Activated T-helper 1 cell treated with anti-CD3 and anti-CD28 coated beads, Interleukin-12 subunit alpha, Interleukin-12 subunit beta, Interleukin-2, Interleukin-4 antibody, amounts not matched to agents 30 ng/mL and 10 ng/mL and 1 ng/mL, durations not matched to agents 14 hours and 24 hours and 36 hours (primary cell): ENCODE data around the gene SPINT1. TPM values are rescaled to one million over a fixed set of nuclear protein-coding genes. Genes with fewer than 3 reads are reported as not detected.

Experiments used
- DNase-seq: peaks from one replicate; pipeline ENCODE4 v3.0.0; 2021; ENCODE audit warnings: low spot score
- H3K27ac Mint-ChIP-seq: one replicate; pipeline ENCODE4 v1.8.0; 2021; ENCODE audit warnings: mild to moderate bottlenecking, mixed read lengths
- H3K27me3 Mint-ChIP-seq: one replicate; pipeline ENCODE4 v1.8.0; 2022; ENCODE audit warnings: mild to moderate bottlenecking, moderate library complexity, mixed read lengths; ENCODE audit not compliant: insufficient read depth
- H3K36me3 Mint-ChIP-seq: one replicate; pipeline ENCODE4 v1.8.0; 2021; ENCODE audit warnings: low read depth, mixed read lengths
- H3K4me1 Mint-ChIP-seq: one replicate; pipeline ENCODE4 v1.8.0; 2021; ENCODE audit warnings: low read depth, mixed read lengths
- H3K4me3 Mint-ChIP-seq: one replicate; pipeline ENCODE4 v1.8.0; 2021; ENCODE audit warnings: mild to moderate bottlenecking, moderate library complexity, mixed read lengths
- H3K9me3 Mint-ChIP-seq: one replicate; pipeline ENCODE4 v1.8.0; 2021; ENCODE audit warnings: mixed read lengths
- intact Hi-C: fragments of 100-400 bp; cut with micrococcal nuclease; formaldehyde crosslinking; loops from one replicate; pipeline ENCODE4 v1.15.1; 2024
- total RNA-seq: library from RNA; stranded (reverse); gene quantifications from 2 replicates; pipeline ENCODE4 v1.2.3, GENCODE V29; 2022

The SPINT1 gene, protein sequence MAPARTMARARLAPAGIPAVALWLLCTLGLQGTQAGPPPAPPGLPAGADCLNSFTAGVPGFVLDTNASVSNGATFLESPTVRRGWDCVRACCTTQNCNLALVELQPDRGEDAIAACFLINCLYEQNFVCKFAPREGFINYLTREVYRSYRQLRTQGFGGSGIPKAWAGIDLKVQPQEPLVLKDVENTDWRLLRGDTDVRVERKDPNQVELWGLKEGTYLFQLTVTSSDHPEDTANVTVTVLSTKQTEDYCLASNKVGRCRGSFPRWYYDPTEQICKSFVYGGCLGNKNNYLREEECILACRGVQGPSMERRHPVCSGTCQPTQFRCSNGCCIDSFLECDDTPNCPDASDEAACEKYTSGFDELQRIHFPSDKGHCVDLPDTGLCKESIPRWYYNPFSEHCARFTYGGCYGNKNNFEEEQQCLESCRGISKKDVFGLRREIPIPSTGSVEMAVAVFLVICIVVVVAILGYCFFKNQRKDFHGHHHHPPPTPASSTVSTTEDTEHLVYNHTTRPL
- 11.0 and 12.4 TPM in 2 replicates for total RNA-seq

- Mint-ChIP-seq H3K27ac (peak within 1 kb of the TSS; percentile 75), H3K9me3 (no peaks in the 10 kb centered on the region), H3K4me3 (peak within 1 kb of the TSS; percentile 87), H3K27me3 (peaks cover 15% of the 10 kb centered on the region), H3K4me1 (peaks cover 33% of the 10 kb centered on the region), H3K36me3 (peaks cover 3% of the 10 kb centered on the region)
- intact Hi-C loops, result loop anchor here (1.0 to 5.0 kb wide), 3 partner anchors 37 to 438 kb away; partner anchors contain the start of genes DNAJC17, VPS18 and ZFYVE19
- peak; percentile 27 for DNase-seq
Measured at GRCh38 chr15:40843885-40844695, at the start of gene SPINT1. Gene SPINT1 (plus strand): TSS chr15:40844048. CDS start chr15:40844555, 507 bp downstream.

GRCh38 chr15:40796041-40796440 lies 47.8 kb upstream of the SPINT1 start:
- no peak overlapping the region for H3K4me3 Mint-ChIP-seq
- DNase-seq, result no peak
- peaks cover 17% of the 10 kb centered on the region for H3K36me3 Mint-ChIP-seq
- H3K27me3 Mint-ChIP-seq, result no peaks in the 10 kb centered on the region
- intact Hi-C loops, result no loop called here
- no peak overlapping the region for H3K27ac Mint-ChIP-seq
- H3K9me3 Mint-ChIP-seq, result no peaks in the 10 kb centered on the region
- H3K4me1 Mint-ChIP-seq, result peaks cover 24% of the 10 kb centered on the region

- Mint-ChIP-seq H3K4me1 (peaks cover 24% of the 10 kb centered on the region), H3K27ac (no peak overlapping the region)
- intact Hi-C loops, result no loop called here
Measured at GRCh38 chr15:40796512-40796911, 47.3 kb upstream of the SPINT1 start.

GRCh38 chr15:40799523-40799922 lies 44.3 kb upstream of the SPINT1 start:
- Mint-ChIP-seq H3K36me3 (peaks cover 18% of the 10 kb centered on the region), H3K9me3 (no peaks in the 10 kb centered on the region), H3K4me1 (peaks cover 16% of the 10 kb centered on the region), H3K27ac (peak overlapping the region; percentile 48), H3K27me3 (no peaks in the 10 kb centered on the region), H3K4me3 (no peak overlapping the region)
- intact Hi-C loops, result no loop called here
- no peak for DNase-seq

More at GRCh38 chr15:40796512-40796911, 47.3 kb upstream of the SPINT1 start:
- Mint-ChIP-seq H3K27me3 (no peaks in the 10 kb centered on the region), H3K9me3 (no peaks in the 10 kb centered on the region), H3K36me3 (peaks cover 20% of the 10 kb centered on the region), H3K4me3 (no peak overlapping the region)
- no peak for DNase-seq

GRCh38 chr15:40803076-40803475 lies 40.8 kb upstream of the SPINT1 start:
- H3K4me3 Mint-ChIP-seq, result no peak overlapping the region
- intact Hi-C loops, result no loop called here
- H3K9me3 Mint-ChIP-seq, result no peaks in the 10 kb centered on the region
- peaks cover 16% of the 10 kb centered on the region for H3K36me3 Mint-ChIP-seq
- H3K27me3 Mint-ChIP-seq, result no peaks in the 10 kb centered on the region
- DNase-seq, result no peak
- no peak overlapping the region for H3K27ac Mint-ChIP-seq
- H3K4me1 Mint-ChIP-seq, result peaks cover 21% of the 10 kb centered on the region

GRCh38 chr15:40803688-40804087 lies 40.2 kb upstream of the SPINT1 start:
- Mint-ChIP-seq H3K4me1 (peaks cover 23% of the 10 kb centered on the region), H3K9me3 (no peaks in the 10 kb centered on the region), H3K36me3 (peaks cover 13% of the 10 kb centered on the region), H3K27me3 (no peaks in the 10 kb centered on the region), H3K27ac (no peak overlapping the region), H3K4me3 (no peak overlapping the region)
- DNase-seq, result no peak
- intact Hi-C loops, result no loop called here

DNA sequence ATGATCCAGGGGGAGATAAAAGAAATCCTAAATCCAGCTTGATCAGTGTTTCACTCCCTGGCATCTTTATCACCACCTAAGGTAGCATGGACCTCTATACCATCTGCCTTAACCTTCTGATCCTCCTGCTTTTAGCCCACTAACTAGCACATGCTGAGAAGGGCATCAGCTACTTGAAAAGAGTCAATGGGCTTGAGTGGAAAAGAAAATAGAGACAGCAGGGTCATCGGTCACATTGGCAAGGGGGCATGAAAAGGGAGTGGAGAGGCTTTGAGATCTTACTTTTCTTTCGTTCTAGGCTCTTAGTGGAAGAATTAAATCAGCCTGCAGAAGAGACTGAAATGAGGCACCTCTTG lies 37.2 kb upstream of the SPINT1 start:
- H3K9me3 Mint-ChIP-seq, result no peaks in the 10 kb centered on the region
- peak overlapping the region; percentile 100 for H3K27ac Mint-ChIP-seq
- H3K36me3 Mint-ChIP-seq, result peaks cover 18% of the 10 kb centered on the region
- H3K4me1 Mint-ChIP-seq, result peaks cover 17% of the 10 kb centered on the region
- H3K4me3 Mint-ChIP-seq, result peak overlapping the region; percentile 93
- H3K27me3 Mint-ChIP-seq, result no peaks in the 10 kb centered on the region
- no peak for DNase-seq
- intact Hi-C loops, result loop anchor here (1.0 to 5.0 kb wide), 16 partner anchors 38 to 1466 kb away; partner anchors contain the start of genes CHAC1, CHP1, GANC and INO80

DNA sequence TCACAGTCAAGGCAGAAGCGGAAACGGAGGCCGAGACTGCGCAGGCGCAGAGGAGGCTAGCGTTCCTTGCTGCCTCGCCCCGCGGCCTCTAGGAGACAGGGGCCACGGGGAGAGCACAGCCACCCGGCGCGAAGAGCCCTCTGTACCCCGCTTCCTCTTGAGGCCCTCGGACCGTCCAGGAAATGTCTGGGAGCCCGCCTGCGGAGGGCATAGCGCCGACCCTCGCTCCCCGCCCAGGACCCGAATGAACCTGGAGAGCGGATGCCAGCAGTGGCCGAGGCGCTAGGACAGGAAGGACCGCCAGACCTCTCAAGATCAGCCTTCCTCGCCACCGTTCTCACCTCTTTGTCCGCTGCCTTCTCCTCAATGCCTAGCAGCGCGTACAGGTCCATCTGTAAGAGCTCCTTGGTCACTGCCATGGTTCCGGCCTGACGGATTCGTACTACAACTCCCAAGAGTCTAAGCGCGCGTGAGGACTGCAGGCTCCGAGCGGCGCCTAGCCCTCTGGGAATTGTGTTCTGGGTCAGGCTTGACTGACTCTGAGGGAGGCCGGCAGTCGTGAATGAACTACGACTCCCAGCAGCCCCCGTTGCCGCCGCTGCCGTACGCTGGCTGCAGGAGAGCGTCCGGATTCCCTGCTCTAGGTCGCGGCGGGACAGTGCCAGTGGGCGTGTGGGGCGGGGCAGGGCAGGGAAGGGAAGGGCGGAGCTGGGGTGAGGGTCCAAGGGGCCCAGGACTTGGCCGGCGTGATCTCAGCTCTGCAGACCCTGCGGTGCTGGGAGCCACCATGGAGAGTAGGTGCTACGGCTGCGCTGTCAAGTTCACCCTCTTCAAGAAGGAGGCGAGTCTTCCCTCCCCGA lies 36.6 kb upstream of the SPINT1 start, which contains the start of the genes DNAJC17 and ZFYVE19:
TSS of gene DNAJC17 (minus strand) at position 446 of the 860 bp plus-strand sequence. CDS start at position 419, 27 bp downstream.
TSS of gene ZFYVE19 (plus strand) at position 62 of the 860 bp plus-strand sequence. CDS start at position 563, 501 bp downstream.
- peaks cover 17% of the 10 kb centered on the region for H3K4me1 Mint-ChIP-seq
- H3K36me3 Mint-ChIP-seq, result peaks cover 15% of the 10 kb centered on the region
- H3K9me3 Mint-ChIP-seq, result no peaks in the 10 kb centered on the region
- peak within 1 kb of the TSS; percentile 93 for H3K4me3 Mint-ChIP-seq
- H3K27ac Mint-ChIP-seq, result peak within 1 kb of the TSS; percentile 100
- intact Hi-C loops, result loop anchor here (1.0 to 5.0 kb wide), 16 partner anchors 37 to 1466 kb away; partner anchors contain the start of genes CHAC1, CHP1, GANC and INO80
- peak; percentile 93 for DNase-seq
- H3K27me3 Mint-ChIP-seq, result no peaks in the 10 kb centered on the region

DNA sequence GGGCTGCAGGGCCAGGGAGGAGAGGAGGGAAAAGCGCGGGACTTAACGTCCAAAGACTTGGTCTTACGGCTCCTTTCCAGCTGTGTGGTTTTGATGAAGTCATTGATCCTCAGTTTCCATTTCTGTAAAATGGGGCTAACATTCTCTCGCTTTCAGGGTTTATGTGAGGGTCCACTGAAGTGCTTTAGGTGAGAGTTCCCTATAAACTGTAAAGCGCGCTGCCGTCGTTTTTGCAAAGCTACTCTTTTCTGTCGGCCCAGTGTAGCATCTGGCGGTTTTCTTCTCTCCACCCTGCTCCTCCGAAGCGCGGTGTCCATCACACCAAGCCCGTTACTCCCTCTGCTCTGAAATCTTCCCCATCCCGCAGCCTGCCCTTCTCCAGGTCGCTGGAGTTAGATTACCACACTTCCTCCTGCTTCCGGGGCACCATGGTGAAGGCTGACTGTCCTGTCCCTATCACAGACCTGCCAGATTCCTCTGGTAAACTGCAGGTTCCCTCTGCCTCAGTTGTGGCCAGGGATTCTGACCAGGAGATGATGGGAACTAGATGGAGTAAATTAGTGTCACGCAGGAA lies 35.9 kb upstream of the SPINT1 start:
- no peak for DNase-seq
- Mint-ChIP-seq H3K9me3 (no peaks in the 10 kb centered on the region), H3K27ac (peak overlapping the region; percentile 74), H3K36me3 (peaks cover 15% of the 10 kb centered on the region), H3K4me1 (peaks cover 17% of the 10 kb centered on the region), H3K27me3 (no peaks in the 10 kb centered on the region), H3K4me3 (peak overlapping the region; percentile 93)
- intact Hi-C loops, result loop anchor here (1.0 to 5.0 kb wide), 16 partner anchors 36 to 1465 kb away; partner anchors contain the start of genes CHAC1, CHP1, GANC and INO80

DNA sequence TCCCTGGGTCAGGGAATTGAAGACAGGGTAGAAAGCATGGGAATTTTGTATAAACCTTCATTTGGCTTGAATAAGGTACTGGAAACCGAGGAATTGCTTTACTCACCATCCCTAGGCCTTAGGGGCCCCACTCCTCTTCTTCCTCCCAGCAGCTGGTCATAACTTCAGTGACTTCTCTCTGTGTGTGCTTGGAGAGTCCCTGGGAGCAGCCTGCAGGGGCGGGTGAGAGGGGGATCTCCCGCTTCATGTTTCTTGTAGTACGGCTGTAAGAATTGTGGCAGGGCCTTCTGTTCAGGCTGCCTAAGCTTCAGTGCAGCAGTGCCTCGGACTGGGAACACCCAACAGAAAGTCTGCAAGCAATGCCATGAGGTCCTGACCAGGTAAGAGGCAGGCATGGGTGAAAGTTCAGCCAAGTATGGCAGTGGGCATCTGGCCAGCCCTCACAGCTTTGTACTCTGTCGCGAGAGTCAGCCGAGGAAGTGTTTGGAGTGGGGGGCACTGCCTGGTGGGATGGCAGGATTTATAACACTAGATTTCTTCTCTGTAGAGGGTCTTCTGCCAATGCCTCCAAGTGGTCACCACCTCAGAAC lies 34.9 kb upstream of the SPINT1 start:
- Mint-ChIP-seq H3K4me3 (peak overlapping the region; percentile 93), H3K27ac (no peak overlapping the region), H3K27me3 (no peaks in the 10 kb centered on the region), H3K36me3 (peaks cover 16% of the 10 kb centered on the region), H3K4me1 (peaks cover 17% of the 10 kb centered on the region), H3K9me3 (no peaks in the 10 kb centered on the region)
- no peak for DNase-seq
- intact Hi-C loops, result loop anchor here (5.0 kb wide), 2 partner anchors 48 to 143 kb away; partner anchors contain the start of gene CHAC1

GRCh38 chr15:40812721-40813425 lies 31.0 kb upstream of the SPINT1 start:
- no peaks in the 10 kb centered on the region for H3K27me3 Mint-ChIP-seq
- no peak overlapping the region for H3K27ac Mint-ChIP-seq
- no peak for DNase-seq
- no peak overlapping the region for H3K4me3 Mint-ChIP-seq
- no peaks in the 10 kb centered on the region for H3K9me3 Mint-ChIP-seq
- intact Hi-C loops, result no loop called here
- peaks cover 26% of the 10 kb centered on the region for H3K36me3 Mint-ChIP-seq
- peaks cover 11% of the 10 kb centered on the region for H3K4me1 Mint-ChIP-seq
